IPS-15b (cell line): ENCODE data around the gene RAPGEF1.
A peak's percentile ranks its signal among the peaks of the same experiment; 100 is the strongest.

Source experiments
- H3K27me3 ChIP-seq: one replicate; pipeline ENCODE4 v1.6.1; 2013; ENCODE audit warnings: low read length; ENCODE audit not compliant: control insufficient read depth, insufficient read depth
- H3K36me3 ChIP-seq: one replicate; pipeline ENCODE4 v1.6.1; 2013; ENCODE audit warnings: low read length; ENCODE audit not compliant: control insufficient read depth, insufficient read depth
- H3K4me1 ChIP-seq: one replicate; pipeline ENCODE4 v1.6.1; 2013; ENCODE audit warnings: mild to moderate bottlenecking, low read length; ENCODE audit not compliant: control insufficient read depth, insufficient read depth
- H3K4me3 ChIP-seq: one replicate; pipeline ENCODE4 v1.5.1; 2013; ENCODE audit warnings: low read depth, low read length
- H3K9ac ChIP-seq: one replicate; pipeline ENCODE4 v1.6.1; 2013; ENCODE audit warnings: low read depth, mild to moderate bottlenecking, low read length
- H3K9me3 ChIP-seq: one replicate; pipeline ENCODE4 v1.6.1; 2013; ENCODE audit warnings: mild to moderate bottlenecking, low read length; ENCODE audit not compliant: control insufficient read depth, insufficient read depth

Gene RAPGEF1

GRCh38 chr9:131734165-131734610 is 5.7 kb downstream of the RAPGEF1 start:
- Histone ChIP-seq H3K4me3 (no peak overlapping the region), H3K4me1 (peaks cover 10% of the 10 kb centered on the region), H3K36me3 (no peaks in the 10 kb centered on the region), H3K9me3 (no peaks in the 10 kb centered on the region), H3K9ac (no peak overlapping the region), H3K27me3 (no peaks in the 10 kb centered on the region)

- Histone ChIP-seq H3K9me3 (no peaks in the 10 kb centered on the region), H3K27me3 (no peaks in the 10 kb centered on the region), H3K9ac (no peak overlapping the region), H3K4me1 (peaks cover 13% of the 10 kb centered on the region), H3K36me3 (no peaks in the 10 kb centered on the region), H3K4me3 (no peak overlapping the region)
These were observed 6.3 kb downstream of the RAPGEF1 start for GRCh38 chr9:131733541-131734061.

GRCh38 chr9:131732636-131733289 is 7.1 kb downstream of the RAPGEF1 start:
- Histone ChIP-seq H3K9ac (no peak overlapping the region), H3K36me3 (no peaks in the 10 kb centered on the region), H3K4me1 (peaks cover 17% of the 10 kb centered on the region), H3K27me3 (no peaks in the 10 kb centered on the region), H3K4me3 (no peak overlapping the region), H3K9me3 (no peaks in the 10 kb centered on the region)

DNA sequence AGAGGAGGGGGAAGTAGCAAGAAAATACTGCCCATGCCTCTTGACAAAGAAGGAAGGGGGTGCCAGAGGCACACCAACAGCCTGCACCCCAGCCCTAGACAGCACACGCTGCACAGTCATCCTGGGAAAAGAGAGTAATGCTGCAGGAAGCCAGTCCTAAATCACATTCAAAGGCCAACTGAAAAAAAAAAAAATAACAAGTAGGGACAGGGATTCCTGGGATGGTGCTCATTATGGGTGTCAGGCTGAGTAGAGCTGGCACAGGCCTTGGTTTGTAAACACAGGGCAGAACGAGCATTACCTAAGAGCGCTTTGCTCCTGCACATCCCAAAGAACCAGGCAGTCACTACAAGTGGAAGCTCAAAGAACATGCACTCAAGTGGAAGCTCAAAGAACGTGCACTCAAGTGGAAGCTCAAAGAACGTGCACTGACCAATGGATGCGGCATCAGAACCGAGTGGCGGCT is 7.8 kb downstream of the RAPGEF1 start:
- Histone ChIP-seq H3K36me3 (no peaks in the 10 kb centered on the region), H3K9me3 (no peaks in the 10 kb centered on the region), H3K4me3 (no peak overlapping the region), H3K27me3 (no peaks in the 10 kb centered on the region), H3K9ac (no peak overlapping the region), H3K4me1 (peaks cover 20% of the 10 kb centered on the region)

DNA sequence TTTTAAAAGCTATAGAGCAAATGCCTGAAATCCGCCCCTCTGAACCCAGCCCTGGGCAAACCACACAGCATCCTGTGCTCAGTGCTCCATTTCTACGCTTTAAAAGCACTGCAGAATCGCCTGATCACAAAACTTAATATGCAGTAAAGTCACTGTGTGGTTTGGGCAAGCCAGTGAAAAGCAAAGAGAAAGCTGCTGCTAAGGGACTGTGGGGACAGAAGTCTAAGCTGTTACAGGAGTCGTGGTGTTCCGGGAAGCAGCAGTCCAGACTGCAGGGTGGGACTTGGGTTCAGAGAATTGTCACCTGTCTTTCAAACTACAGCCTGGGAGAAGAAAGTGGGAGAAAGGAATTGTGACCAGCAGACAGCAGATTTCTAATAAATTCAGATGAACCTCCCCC is 8.2 kb downstream of the RAPGEF1 start:
- peaks cover 20% of the 10 kb centered on the region for H3K4me1 ChIP-seq
- H3K4me3 ChIP-seq, result no peak overlapping the region
- H3K9ac ChIP-seq, result no peak overlapping the region
- H3K9me3 ChIP-seq, result no peaks in the 10 kb centered on the region
- H3K36me3 ChIP-seq, result no peaks in the 10 kb centered on the region
- no peaks in the 10 kb centered on the region for H3K27me3 ChIP-seq

- no peak overlapping the region for H3K4me3 ChIP-seq
- no peaks in the 10 kb centered on the region for H3K27me3 ChIP-seq
- H3K4me1 ChIP-seq, result peaks cover 20% of the 10 kb centered on the region
- no peak overlapping the region for H3K9ac ChIP-seq
- H3K9me3 ChIP-seq, result no peaks in the 10 kb centered on the region
- H3K36me3 ChIP-seq, result no peaks in the 10 kb centered on the region
These were observed 8.6 kb downstream of the RAPGEF1 start for GRCh38 chr9:131731237-131731636.

GRCh38 chr9:131728961-131729360 is 10.9 kb downstream of the RAPGEF1 start:
- H3K9me3 ChIP-seq, result no peaks in the 10 kb centered on the region
- H3K4me3 ChIP-seq, result no peak overlapping the region
- H3K9ac ChIP-seq, result no peak overlapping the region
- no peaks in the 10 kb centered on the region for H3K36me3 ChIP-seq
- no peaks in the 10 kb centered on the region for H3K27me3 ChIP-seq
- H3K4me1 ChIP-seq, result peaks cover 18% of the 10 kb centered on the region

- no peaks in the 10 kb centered on the region for H3K9me3 ChIP-seq
- no peak overlapping the region for H3K9ac ChIP-seq
- peaks cover 14% of the 10 kb centered on the region for H3K4me1 ChIP-seq
- H3K27me3 ChIP-seq, result no peaks in the 10 kb centered on the region
- H3K36me3 ChIP-seq, result no peaks in the 10 kb centered on the region
- no peak overlapping the region for H3K4me3 ChIP-seq
These were observed 11.3 kb downstream of the RAPGEF1 start for GRCh38 chr9:131728546-131728910.

- Histone ChIP-seq H3K4me3 (no peak overlapping the region), H3K27me3 (no peaks in the 10 kb centered on the region), H3K4me1 (peaks cover 14% of the 10 kb centered on the region), H3K36me3 (no peaks in the 10 kb centered on the region), H3K9ac (peak overlapping the region; percentile 24), H3K9me3 (no peaks in the 10 kb centered on the region)
These were observed 11.9 kb downstream of the RAPGEF1 start for GRCh38 chr9:131727795-131728545.

DNA sequence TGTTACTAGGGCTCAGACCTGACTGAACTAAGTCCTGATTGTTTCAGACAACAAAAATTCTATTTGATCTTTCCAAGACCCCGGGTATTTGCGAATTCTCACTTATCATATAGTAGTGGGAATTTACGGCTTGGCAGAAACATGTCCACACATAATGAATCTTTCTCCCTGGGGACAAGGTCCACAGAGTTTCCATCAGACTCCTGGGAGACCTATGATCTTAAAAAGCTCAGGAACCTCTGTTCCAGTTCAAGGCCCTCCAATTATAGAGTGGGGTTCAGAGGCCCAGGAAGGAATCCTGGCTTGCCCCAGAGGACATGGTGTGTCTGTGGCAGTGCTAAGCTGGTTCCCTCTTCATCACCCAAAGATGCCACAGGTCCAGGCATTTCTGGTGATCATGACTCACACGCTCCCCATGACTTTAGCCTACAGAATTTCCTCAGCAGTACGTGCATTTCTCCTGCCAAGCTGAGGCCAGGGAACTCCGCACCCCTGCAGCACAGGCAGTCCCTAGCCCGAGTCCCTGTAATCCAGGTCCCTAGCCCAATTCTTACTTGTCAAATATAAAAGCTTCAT is 12.6 kb downstream of the RAPGEF1 start:
- no peak overlapping the region for H3K4me3 ChIP-seq
- no peaks in the 10 kb centered on the region for H3K9me3 ChIP-seq
- H3K36me3 ChIP-seq, result no peaks in the 10 kb centered on the region
- no peaks in the 10 kb centered on the region for H3K27me3 ChIP-seq
- H3K4me1 ChIP-seq, result peaks cover 14% of the 10 kb centered on the region
- peak overlapping the region; percentile 24 for H3K9ac ChIP-seq

DNA sequence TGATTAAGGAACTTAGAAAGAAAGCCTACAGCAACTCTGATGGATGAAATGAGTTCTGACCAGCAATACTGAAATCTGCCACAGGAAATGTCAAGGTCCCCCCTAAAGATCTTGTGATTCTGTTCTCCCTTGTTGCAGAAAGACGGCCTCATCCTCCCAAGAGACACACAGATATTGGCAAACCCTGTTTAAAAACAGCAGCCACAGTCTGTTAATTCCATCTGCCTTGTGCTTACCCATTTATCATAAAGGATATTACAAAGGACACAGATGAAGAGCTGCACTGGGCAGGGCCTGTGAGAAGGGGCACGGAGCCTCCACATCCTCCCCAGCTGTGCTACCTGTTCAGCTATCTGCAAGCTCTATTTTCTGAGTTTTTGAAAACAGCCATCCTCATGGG is 15.2 kb downstream of the RAPGEF1 start:
- Histone ChIP-seq H3K36me3 (no peaks in the 10 kb centered on the region), H3K4me1 (peaks cover 12% of the 10 kb centered on the region), H3K9ac (no peak overlapping the region), H3K27me3 (no peaks in the 10 kb centered on the region), H3K4me3 (no peak overlapping the region), H3K9me3 (no peaks in the 10 kb centered on the region)
